ENCODE data around the gene TMEM108. TPM values are rescaled to one million over a fixed set of nuclear protein-coding genes. Genes with fewer than 3 reads are reported as not detected.
A peak's percentile ranks its signal among the peaks of the same experiment; 100 is the strongest.

Gene TMEM108
- total and polyA plus RNA-seq, 2 of the 4 experiments (the other 2 are of a cell fraction) = 0.18 to 2.2 TPM

GRCh38 chr3:133394561-133395311 lies 356.5 kb downstream of the TMEM108 start:
- no peak overlapping the region for H3K4me3 ChIP-seq (ENCODE audit: insufficient read depth, low read depth, low read length)
- H3K56ac ChIP-seq (ENCODE audit: extremely low read depth, insufficient read depth, low read length) = peak overlapping the region; percentile 22; the same call in 1 of the 2 replicates
- peaks cover 12% of the 10 kb centered on the region; the same call in 1 of the 2 replicates for H3K9me1 ChIP-seq (ENCODE audit: insufficient read depth, low read length)
- peak overlapping the region; percentile 79 for H2BK120ac ChIP-seq (ENCODE audit: low read depth, low read length)
- ChIA-PET CTCF (no interaction called here), POLR2A (ENCODE audit: unreplicated experiment) (no interaction called here)
- 0 out of 3 replicates have a peak overlapping the region, but pooled peaks have one; percentile 45 for H2BK15ac ChIP-seq (ENCODE audit: low read depth, low read length)
- dilution Hi-C loops (cut with HindIII; ENCODE audit: low sequenced_read_pairs, unreplicated experiment) = no loop called here
- H3K18ac ChIP-seq (ENCODE audit: low read depth, low read length) = no peak overlapping the region; the same call in 1 of the 2 replicates
- intact Hi-C loops (cut with micrococcal nuclease) = no loop called here
- H3K9ac ChIP-seq (ENCODE audit: low read depth, low read length) = no peak overlapping the region
- H3K4ac ChIP-seq (ENCODE audit: low read depth, low read length) = peak overlapping the region; percentile 46
- BruUV-seq (replicated peaks) = no TSS peak
- H4K20me1 ChIP-seq (ENCODE audit: insufficient read depth, low read length) = no peaks in the 10 kb centered on the region
- DNase-seq (peak; percentile 34), ATAC-seq (ENCODE audit: low read depth) (peak; percentile 66)
- no peak overlapping the region for H3K4me2 ChIP-seq (ENCODE audit: low read depth, low read length)
- in situ Hi-C loops (cut with MboI; ENCODE audit: low sequenced_read_pairs) = no loop called here
- H4K8ac ChIP-seq (ENCODE audit: low read depth in 2 of 2, low read length in 2 of 2) = peak overlapping the region in 1 of 2 experiments; percentile 42; a peak in 2 of 4 replicates
- H3K36me3 ChIP-seq (ENCODE audit: control insufficient read depth, insufficient read depth, low read length) = no peaks in the 10 kb centered on the region
- peak overlapping the region; percentile 34; the same call in 1 of the 2 replicates for H3K14ac ChIP-seq (replicated peaks; ENCODE audit: low read depth, low read length)
- no peaks in the 10 kb centered on the region for H3K27me3 ChIP-seq (ENCODE audit: control insufficient read depth, insufficient read depth, low read length)
- peak overlapping the region; percentile 77 for H2BK20ac ChIP-seq (ENCODE audit: low read depth, low read length)
- peaks cover 2% of the 10 kb centered on the region; the same call in 1 of the 2 replicates for H3K9me3 ChIP-seq (ENCODE audit: control insufficient read depth, insufficient read depth, low read length)
- H4K5ac ChIP-seq (ENCODE audit: low read depth, low read length) = no peak overlapping the region; the same call in 1 of the 2 replicates
- no peak overlapping the region for H2AK9ac ChIP-seq (replicated peaks; ENCODE audit: low read depth, low read length, poor library complexity)
- peak overlapping the region; percentile 29 for H2AFZ ChIP-seq (replicated peaks; ENCODE audit: low read length, poor library complexity)
- H3K79me1 ChIP-seq (ENCODE audit: low read depth in 1 of 2, low read length in 2 of 2) = peaks cover 13 to 17% of the 10 kb centered on the region in 2 experiments; a peak in 2 of 4 replicates
- peak overlapping the region; percentile 74 for H2BK5ac ChIP-seq (ENCODE audit: low read depth, low read length, poor library complexity, severe bottlenecking)
- TF ChIP-seq MAFK (IDR thresholded peaks at IDR 0.05; ENCODE audit: low read depth, low read length) (no peak), RFX5 (IDR thresholded peaks at IDR 0.05; ENCODE audit: low read depth, low read length) (no peak), ELK1 (IDR thresholded peaks at IDR 0.05; ENCODE audit: borderline replicate concordance, low read depth, low read length) (no peak), RAD21 (IDR thresholded peaks at IDR 0.05; ENCODE audit: low read length) (no peak)
- 0 out of 2 replicates have a peak overlapping the region, but pooled peaks have one; percentile 2 for H2AK5ac ChIP-seq (ENCODE audit: low read depth, low read length)
- H4K91ac ChIP-seq (ENCODE audit: insufficient read depth, low read depth, low read length) = peak overlapping the region; percentile 53
- H3K23ac ChIP-seq (ENCODE audit: low read depth, low read length) = no peak overlapping the region
- 80% methylated on average over 1 of the region's 1 CpG; no CpG with 5 or more reads in 1 of the 2 experiments for WGBS, 2 experiments (ENCODE audit: extremely low coverage in 2 of 2, insufficient read length in 1 of 2)
- H3K4me1 ChIP-seq (ENCODE audit: control insufficient read depth, insufficient read depth, low read length) = peaks cover 2% of the 10 kb centered on the region; the same call in 1 of the 2 replicates
- H3K27ac ChIP-seq (ENCODE audit: insufficient read depth, low read length) = no peak overlapping the region
